Measurements from ENCODE around the gene UAP1L1. TPM values are rescaled to one million over a fixed set of nuclear protein-coding genes. Genes with fewer than 3 reads are reported as not detected.
A peak's percentile ranks its signal among the peaks of the same experiment; 100 is the strongest.
"Not testable (repeated sequence)": the region's sequence is repeated elsewhere in the genome, so short reads cannot be mapped to it uniquely, and the experiment has no call there.

UAP1L1 gene
- total RNA-seq, 1 donor: 6.2 TPM

DNA sequence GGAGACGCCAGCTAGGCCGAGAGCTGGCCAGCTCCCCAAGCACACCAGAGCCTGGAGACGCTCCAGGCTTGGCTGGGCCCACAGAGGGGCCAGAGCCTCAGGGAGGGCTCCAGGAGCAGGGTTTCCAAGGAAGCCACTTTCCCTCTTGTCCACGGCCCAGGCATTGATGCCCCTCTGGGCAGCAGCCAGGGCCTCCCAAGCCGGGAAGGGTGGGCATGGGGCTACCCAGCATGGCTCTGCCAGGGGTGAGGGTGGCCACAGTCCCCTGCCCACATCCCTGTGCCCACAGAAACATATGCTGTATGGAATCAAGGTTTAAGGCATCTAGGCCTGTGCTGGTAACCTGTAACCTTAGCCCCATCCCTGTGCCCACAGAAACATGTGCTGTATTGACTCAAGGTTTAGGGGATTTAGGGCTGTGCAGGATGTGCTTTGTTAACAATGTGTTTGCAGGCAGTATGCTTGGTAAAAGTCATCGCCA, 38.8 kb downstream of the UAP1L1 start:
- Histone ChIP-seq H3K9me3 (ENCODE audit: low read depth, low read length) (no peaks in the 10 kb centered on the region), H3K4me3 (ENCODE audit: low read length) (no peak overlapping the region), H3K27me3 (ENCODE audit: insufficient read depth, low read length) (no peaks in the 10 kb centered on the region), H3K4me1 (ENCODE audit: insufficient read depth, low read length) (peaks cover 14% of the 10 kb centered on the region)

DNA sequence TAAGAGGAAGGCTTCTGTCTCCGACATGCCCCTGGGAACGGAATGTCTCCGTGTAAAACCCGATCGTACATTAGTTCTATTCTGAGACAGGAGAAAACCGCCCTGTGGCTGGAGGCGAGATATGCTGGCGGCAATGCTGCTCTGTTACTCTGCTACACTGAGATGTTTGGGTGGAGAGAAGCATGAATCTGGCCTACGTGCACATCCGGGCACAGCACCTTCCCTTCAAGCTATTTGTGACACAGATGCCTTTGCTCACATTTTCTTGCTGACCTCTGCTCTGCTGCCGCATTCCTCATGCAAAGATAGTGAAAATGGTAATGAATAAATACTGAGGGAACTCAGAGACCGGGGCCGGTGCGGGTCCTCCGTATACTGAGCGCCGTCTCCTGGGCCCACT, 39.4 kb downstream of the UAP1L1 start:
- no peak overlapping the region for H3K4me3 ChIP-seq (ENCODE audit: low read length)
- no peaks in the 10 kb centered on the region for H3K27me3 ChIP-seq (ENCODE audit: insufficient read depth, low read length)
- no peaks in the 10 kb centered on the region for H3K9me3 ChIP-seq (ENCODE audit: low read depth, low read length)
- peaks cover 14% of the 10 kb centered on the region for H3K4me1 ChIP-seq (ENCODE audit: insufficient read depth, low read length)

DNA sequence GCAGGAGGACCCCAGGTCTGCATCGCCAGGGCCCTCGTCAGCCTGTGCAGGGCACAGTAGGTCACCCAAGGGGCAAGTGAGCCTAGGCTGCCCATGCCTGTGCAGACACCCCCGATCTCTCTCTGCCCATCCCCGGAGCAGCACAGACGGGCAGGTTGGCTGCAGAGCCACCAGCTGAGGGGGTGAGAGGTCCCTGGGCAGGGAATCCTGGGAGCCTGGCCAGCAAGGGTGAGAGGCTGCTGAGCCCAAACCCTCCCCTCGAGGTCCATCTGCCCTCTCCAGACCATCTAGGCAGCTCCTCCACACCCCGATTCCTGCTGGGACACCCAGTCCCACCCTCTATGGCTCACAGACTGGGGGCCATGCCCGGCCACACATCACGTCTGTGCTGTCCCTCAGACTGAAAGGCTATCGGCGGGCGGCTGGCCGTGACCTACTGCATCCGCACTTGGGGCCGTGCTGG, 40.0 kb downstream of the UAP1L1 start:
- H3K4me3 ChIP-seq (ENCODE audit: low read length): no peak overlapping the region
- no peaks in the 10 kb centered on the region for H3K9me3 ChIP-seq (ENCODE audit: low read depth, low read length)
- H3K4me1 ChIP-seq (ENCODE audit: insufficient read depth, low read length): peaks cover 14% of the 10 kb centered on the region
- no peaks in the 10 kb centered on the region for H3K27me3 ChIP-seq (ENCODE audit: insufficient read depth, low read length)

DNA sequence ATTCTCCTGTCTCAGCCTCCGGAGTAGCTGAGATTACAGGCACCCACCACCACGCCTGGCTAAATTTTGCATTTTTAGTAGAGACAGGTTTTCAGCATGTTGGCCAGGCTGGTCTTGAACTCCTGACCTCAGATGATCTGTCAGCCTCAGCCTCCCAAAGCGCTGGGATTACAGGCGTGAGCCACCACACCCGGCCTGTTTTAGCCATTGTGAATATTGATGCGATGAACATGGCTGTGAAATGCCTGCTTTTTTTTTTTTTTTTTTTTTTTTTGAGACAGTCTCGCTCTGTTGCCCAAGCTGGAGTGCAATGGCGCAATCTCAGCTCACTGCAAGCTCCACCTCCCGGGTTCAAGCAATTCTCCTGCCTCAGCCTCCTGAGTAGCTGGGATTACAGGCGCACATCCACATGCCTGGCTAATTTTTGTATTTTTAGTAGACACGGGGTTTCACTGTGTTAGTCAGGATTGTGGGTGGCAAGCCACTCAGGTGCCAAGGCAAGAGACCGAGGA, 40.8 kb downstream of the UAP1L1 start:
- peaks cover 16% of the 10 kb centered on the region for H3K4me1 ChIP-seq (ENCODE audit: insufficient read depth, low read length)
- H3K4me3 ChIP-seq (ENCODE audit: low read length); H3K9me3 ChIP-seq (ENCODE audit: low read depth, low read length); H3K27me3 ChIP-seq (ENCODE audit: insufficient read depth, low read length): not testable (repeated sequence)

DNA sequence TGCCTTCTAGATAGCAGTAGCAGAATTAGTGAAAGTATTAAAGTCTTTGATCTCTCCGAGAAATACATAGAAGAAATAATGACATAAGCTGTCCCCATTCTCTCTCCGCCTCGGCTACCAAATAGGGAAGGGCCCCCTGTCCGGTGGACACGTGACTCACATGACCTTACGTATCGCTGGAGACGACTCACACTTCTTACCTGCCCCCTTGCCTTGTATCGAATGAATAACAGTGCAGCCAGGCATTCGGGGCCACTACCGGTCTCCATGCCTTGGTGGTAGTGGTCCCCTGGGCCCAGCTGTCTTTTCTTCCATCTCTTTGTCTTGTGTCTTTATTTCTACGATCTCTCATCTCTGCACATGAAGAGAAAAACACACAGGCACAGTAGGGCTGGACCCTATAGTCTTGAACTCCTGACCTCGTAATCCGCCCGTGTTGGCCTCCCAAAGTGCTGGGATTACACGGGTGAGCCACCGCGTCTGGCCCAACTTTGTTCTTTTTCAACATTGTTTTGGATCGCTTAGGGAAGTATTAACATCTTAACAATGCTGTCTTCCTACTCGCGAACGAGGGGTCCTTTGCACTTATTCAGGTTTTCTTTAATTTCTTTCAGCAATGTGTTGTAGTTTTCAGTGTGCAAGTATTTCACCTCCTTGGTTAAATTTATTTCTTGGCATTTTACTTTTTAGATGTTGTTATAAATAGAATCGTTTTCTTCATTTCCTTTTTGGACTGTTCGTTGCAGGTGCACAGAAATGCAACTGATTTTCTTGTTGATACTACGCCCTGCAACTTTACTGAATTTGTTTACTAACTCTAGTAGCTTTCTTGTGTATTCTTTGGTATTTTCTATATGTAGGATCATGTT, 44.8 kb downstream of the UAP1L1 start:
- H3K4me1 ChIP-seq (ENCODE audit: insufficient read depth, low read length): peaks cover 16% of the 10 kb centered on the region
- H3K4me3 ChIP-seq (ENCODE audit: low read length); H3K9me3 ChIP-seq (ENCODE audit: low read depth, low read length); H3K27me3 ChIP-seq (ENCODE audit: insufficient read depth, low read length): not testable (repeated sequence)

DNA sequence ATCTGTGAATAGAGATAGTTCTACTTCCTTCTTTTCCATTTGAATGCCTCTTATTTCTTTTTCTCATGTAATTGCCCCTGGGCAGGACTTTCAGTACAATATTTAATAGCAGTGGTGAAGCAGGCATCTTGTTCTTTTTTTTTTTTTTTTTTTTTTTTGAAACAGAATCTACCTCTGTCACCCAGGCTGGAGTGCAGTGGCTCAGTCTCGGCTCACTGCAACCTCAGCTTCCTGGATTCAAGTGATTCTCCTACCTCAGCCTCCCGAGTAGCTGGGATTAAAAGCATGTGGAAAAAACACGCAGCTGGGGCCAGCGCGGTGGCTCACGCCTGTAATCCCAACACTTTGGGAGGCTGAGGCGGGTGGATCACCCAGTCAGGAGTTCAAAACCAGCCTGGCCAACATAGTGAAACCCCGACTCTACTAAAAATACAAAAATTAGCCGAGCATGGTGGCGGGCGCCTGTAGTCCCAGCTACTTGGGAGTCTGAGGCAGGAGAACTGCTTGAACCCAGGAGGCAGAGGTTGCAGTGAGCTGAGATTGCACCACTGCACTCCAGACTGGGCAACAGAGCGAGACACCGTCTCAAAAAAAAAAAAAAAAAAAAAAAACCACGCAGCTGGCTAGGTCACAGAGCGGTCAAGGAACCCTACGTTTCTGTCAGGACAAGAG, 45.6 kb downstream of the UAP1L1 start:
- H3K4me3 ChIP-seq (ENCODE audit: low read length); H3K27me3 ChIP-seq (ENCODE audit: insufficient read depth, low read length); H3K9me3 ChIP-seq (ENCODE audit: low read depth, low read length): not testable (repeated sequence)
- peaks cover 24% of the 10 kb centered on the region for H3K4me1 ChIP-seq (ENCODE audit: insufficient read depth, low read length)

DNA sequence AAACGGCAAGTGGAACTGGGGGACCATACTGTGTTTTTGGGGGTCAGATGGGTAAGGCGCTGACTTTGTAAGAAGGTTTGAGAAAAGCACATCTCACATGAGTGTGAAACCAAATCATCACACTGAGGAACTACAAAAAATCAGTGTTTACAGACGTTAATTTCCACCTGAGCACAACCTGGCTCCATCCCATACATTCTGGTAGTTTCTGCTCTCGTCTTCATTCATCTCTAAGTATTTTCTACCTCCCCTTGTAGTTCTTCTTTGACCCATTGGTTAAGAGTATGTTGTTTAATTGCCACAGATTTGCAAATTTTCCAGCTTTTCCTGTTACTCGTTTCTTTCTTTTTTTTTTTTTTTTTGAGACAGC, 46.1 kb downstream of the UAP1L1 start:
- no peaks in the 10 kb centered on the region for H3K9me3 ChIP-seq (ENCODE audit: low read depth, low read length)
- H3K4me1 ChIP-seq (ENCODE audit: insufficient read depth, low read length): peaks cover 29% of the 10 kb centered on the region
- H3K4me3 ChIP-seq (ENCODE audit: low read length): no peak overlapping the region
- no peaks in the 10 kb centered on the region for H3K27me3 ChIP-seq (ENCODE audit: insufficient read depth, low read length)

DNA sequence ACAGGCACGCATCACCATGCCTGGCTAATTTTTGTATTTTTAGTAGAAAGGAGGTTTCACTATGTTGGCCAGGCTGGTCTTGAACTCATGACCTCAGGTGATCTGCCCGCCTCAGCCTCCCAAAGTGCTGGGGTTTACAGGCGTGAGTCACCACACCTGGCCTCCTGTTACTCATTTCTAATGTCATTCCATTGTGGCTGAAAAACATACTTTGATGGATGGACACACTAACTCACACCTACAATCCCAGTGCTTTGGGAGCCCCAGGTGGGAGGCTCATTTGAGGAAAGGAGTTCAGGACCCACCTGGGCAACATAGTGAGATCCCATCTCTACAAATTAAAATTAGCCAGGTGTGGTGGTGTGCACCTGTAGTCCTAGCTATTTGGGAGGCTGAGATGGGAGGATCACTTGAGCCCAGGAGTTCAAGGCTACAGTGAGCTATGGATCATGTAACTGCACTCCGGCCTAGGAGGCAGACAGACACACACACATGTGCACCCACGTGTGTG, 46.7 kb downstream of the UAP1L1 start:
- not testable (repeated sequence) for H3K9me3 ChIP-seq (ENCODE audit: low read depth, low read length); H3K27me3 ChIP-seq (ENCODE audit: insufficient read depth, low read length); H3K4me3 ChIP-seq (ENCODE audit: low read length)
- peaks cover 34% of the 10 kb centered on the region for H3K4me1 ChIP-seq (ENCODE audit: insufficient read depth, low read length)

DNA sequence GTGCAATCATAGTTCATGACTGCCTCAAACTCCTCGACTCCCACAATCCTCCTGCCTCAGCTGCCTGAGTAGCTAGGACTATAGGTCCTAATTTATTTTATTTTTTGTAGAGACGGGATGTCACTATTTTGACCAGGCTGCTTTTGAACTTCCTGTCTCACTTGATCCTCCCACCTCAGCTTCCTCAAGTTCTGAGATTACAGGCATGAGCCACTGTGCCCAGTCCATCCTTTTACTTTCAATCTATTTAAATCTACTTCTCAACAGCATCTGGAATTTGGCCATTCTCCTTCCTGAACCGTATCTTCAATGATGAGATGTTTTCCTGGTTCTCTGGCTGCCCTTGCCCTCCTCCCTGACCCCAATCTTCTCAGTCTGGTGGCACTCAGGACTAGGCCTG, 49.5 kb downstream of the UAP1L1 start:
- Histone ChIP-seq H3K9me3 (ENCODE audit: low read depth, low read length) (no peaks in the 10 kb centered on the region), H3K4me1 (ENCODE audit: insufficient read depth, low read length) (peaks cover 46% of the 10 kb centered on the region), H3K4me3 (ENCODE audit: low read length) (peak overlapping the region; percentile 23), H3K27me3 (ENCODE audit: insufficient read depth, low read length) (peaks cover 3% of the 10 kb centered on the region)

DNA sequence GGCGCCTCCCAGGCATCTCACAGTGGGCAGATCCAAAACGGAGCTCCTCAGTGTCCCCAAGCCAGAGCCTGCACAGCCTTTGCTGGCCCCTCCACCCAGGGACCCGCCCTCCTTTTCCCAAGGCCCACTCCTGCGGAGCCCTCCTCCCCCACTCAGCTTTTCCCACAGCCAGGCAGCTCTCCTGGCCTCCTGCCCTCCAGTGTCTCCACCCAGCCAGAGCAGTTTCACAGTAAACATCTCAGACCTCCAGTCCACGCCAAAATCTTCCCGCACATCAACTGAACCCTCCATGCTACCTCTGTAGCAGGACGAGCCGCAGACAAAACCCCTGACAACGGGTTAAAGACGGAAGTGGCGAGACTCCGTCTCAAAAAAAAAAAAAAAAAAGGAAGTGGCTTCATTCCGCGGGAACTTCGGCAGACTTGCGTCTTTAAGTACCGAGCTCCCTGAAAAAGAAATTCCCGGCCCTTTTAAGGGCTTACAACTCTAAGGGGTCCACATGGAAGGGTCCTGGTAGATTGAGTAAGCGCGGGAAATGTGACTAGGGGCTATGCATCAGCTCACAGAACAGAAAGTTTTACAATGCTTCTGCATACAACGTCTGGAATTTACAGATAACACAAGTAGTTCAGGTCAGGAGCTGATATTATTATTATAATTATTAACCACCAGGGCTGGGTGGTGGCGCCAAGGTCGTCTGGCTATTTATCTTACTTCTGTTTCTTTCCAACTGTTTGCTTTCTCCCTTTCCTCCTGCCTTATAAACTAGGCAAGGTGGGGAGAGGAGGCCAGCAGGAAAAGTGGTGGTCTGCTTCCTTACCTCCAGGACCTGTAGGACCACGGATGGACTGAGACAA, 50.2 kb downstream of the UAP1L1 start:
- Histone ChIP-seq H3K4me1 (ENCODE audit: insufficient read depth, low read length) (peaks cover 46% of the 10 kb centered on the region), H3K27me3 (ENCODE audit: insufficient read depth, low read length) (peaks cover 3% of the 10 kb centered on the region), H3K4me3 (ENCODE audit: low read length) (peak overlapping the region; percentile 23), H3K9me3 (ENCODE audit: low read depth, low read length) (no peaks in the 10 kb centered on the region)

DNA sequence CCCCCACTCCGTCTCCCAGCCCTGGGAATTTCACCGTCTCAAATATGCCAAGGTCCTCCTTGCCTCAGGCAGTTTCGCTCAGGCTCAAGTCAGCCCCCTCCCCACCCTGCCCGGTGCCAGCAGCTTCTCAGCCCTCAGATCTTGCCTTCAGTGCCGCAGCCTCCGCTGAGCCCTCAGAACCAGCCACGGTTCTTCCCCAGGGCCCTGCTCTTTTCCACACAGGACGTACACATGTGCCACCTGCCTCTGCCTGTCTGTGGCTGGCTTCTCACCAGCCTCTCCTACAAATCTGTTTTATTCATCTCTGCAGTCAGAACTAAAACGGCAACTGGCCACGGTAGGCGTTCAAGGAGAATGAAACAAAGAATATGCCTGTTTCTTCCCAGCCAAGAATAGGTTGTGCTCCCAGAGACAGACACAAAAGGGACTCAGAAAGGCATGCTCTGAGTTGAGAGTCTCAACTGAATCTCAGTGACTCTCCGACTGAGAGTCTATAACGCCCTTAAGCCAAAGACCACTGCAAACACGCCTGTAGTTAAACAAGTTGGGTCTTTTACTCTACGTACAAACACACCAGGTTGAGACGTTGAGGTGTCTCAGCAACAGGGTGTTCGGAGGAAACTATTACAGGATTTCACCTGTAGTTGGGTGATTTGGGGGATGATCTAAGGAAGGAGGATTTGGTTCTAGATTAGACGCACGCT, 51.0 kb downstream of the UAP1L1 start:
- H3K4me1 ChIP-seq (ENCODE audit: insufficient read depth, low read length): peaks cover 40% of the 10 kb centered on the region
- H3K27me3 ChIP-seq (ENCODE audit: insufficient read depth, low read length): peaks cover 3% of the 10 kb centered on the region
- no peaks in the 10 kb centered on the region for H3K9me3 ChIP-seq (ENCODE audit: low read depth, low read length)
- H3K4me3 ChIP-seq (ENCODE audit: low read length): no peak overlapping the region

DNA sequence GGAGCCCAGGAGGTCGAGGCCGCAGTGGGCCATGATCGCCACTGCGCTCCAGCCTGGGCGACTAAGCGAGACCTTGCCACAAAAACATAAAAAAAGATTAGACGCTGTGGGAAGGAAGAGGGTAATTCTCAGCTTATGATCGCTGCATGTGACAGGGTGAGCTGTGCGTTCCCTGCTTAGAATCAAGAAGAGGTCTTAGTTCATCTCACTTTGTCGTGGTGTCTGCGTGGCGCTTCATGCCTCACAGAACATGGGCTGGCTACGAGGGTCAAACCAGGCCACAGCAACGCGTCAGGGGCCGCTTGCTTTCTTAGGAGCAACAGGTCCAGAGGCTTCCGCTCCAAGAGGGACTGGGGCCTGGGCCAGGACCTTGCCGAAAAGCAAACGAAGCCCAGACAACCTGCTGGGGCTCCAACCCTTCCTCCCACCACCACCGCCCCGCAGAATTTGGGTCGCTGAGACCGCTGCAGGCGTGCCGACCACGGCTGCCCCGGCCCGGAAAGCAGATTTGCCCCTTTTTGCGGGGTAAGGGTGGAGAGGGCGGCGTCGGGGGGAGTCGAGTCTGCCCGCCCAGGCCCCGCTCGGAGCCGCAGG, 51.6 kb downstream of the UAP1L1 start:
- Histone ChIP-seq H3K4me3 (ENCODE audit: low read length) (peak overlapping the region; percentile 65), H3K4me1 (ENCODE audit: insufficient read depth, low read length) (peaks cover 38% of the 10 kb centered on the region), H3K9me3 (ENCODE audit: low read depth, low read length) (no peaks in the 10 kb centered on the region), H3K27me3 (ENCODE audit: insufficient read depth, low read length) (peaks cover 3% of the 10 kb centered on the region)

DNA sequence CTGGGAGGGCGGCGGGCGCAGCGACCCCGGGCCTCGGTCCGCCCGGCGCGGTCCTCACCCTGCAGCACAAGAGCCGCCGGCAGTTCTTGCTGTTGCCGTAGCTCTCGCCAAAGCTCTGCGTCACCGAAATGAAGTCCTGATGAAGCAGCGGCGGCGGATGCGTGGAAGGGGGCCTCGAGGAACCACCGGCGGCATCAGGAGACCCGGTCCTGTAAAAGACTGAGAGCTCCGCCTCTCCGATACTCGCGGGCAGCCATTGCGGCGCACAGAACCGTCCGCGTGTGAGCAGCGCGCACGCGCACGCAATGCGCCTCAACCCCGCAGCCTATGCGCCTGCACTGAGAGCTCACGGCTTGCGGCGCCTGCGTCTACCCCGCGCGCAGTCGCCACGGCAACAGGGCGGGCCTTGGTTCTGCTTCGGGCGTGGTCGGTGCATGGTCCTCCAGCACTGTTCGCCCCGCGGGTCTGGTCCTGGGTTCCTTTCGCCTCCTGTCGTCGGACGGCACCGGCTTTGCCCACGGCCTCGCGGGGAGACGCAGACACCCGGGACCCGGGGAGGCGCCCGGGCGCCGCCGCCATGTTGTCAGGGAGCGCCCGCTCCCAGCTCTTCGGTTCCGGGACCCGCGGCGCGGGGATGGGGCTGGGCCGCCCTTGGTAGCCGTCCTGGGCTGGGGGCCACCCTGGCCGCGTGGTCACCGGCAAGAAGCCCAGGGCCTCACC, 52.3 kb downstream of the UAP1L1 start:
- H3K9me3 ChIP-seq (ENCODE audit: low read depth, low read length): no peaks in the 10 kb centered on the region
- peaks cover 38% of the 10 kb centered on the region for H3K4me1 ChIP-seq (ENCODE audit: insufficient read depth, low read length)
- peak overlapping the region; percentile 65 for H3K4me3 ChIP-seq (ENCODE audit: low read length)
- H3K27me3 ChIP-seq (ENCODE audit: insufficient read depth, low read length): peaks cover 3% of the 10 kb centered on the region
